ENCODE measurements around the gene ZNF653.

The ZNF653 gene, protein sequence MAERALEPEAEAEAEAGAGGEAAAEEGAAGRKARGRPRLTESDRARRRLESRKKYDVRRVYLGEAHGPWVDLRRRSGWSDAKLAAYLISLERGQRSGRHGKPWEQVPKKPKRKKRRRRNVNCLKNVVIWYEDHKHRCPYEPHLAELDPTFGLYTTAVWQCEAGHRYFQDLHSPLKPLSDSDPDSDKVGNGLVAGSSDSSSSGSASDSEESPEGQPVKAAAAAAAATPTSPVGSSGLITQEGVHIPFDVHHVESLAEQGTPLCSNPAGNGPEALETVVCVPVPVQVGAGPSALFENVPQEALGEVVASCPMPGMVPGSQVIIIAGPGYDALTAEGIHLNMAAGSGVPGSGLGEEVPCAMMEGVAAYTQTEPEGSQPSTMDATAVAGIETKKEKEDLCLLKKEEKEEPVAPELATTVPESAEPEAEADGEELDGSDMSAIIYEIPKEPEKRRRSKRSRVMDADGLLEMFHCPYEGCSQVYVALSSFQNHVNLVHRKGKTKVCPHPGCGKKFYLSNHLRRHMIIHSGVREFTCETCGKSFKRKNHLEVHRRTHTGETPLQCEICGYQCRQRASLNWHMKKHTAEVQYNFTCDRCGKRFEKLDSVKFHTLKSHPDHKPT

DNA sequence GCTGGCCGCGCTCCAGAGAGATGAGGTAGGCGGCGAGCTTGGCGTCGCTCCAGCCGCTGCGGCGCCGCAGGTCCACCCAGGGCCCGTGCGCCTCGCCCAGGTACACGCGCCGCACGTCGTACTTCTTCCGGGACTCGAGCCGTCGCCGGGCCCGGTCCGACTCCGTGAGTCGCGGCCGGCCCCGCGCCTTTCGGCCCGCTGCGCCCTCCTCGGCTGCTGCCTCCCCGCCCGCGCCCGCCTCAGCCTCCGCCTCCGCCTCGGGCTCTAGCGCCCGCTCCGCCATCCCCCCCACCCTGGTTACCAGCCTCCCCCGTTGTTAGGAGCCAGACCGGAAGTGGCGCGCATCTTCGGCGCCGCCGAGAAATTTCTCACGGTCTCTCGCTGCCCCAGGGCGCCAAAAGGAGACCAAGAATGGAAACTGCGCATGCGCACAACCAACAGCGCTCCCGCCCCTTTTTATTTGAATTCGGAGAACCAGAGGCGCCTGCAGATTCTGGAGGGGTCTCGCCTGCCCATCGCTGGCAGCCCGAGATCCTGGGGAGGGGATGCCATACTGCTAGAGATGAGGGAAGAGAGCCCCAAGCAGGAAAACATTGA is at the start of gene ZNF653:
Gene ZNF653, minus strand, starts transcription at position 336 of the 597 bp plus-strand sequence. Its CDS starts 53 bp downstream, at position 283.
- peak; percentile 96 for DNase-seq

DNA sequence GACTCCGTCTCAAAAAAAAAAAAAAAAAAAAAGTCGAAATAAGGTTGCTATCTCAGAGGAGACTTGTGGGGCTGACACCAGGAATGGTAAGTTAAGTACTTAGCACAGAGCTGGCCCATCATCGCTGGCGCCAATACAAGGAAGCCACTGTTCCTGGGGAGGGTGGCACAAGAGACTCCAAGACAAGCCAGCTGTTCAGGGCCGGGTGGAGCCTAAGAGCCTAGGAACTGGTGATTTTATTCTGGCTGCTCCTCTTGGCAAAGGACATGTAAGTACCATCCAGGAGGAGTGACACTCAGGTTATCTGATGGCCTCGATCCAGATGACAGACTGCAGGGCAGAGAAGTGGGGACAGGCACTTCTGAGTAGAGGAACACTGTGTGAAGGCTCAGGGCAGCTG is 49.6 kb upstream of the ZNF653 start:
- no peak for DNase-seq

DNA sequence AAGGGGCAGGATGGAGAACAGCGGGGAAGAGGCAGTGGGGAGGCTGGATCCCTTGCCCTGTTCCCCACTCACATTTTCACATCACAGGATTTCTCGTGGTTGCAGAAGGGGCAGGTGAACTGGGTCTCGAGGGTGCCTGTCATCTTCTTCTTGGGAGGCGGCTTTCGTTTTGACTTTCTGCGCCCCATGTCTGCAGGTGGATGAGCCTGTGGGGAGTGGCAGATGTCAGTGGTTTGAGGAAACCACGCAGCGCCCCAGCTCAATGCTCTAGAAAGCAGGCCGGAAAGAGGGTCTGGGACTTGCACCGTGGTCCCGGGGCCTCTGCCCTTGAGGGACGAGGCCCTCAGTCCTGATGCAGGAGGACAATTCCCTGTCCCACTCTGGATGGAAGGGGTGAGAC is 48.5 kb upstream of the ZNF653 start:
- DNase-seq: no peak

DNA sequence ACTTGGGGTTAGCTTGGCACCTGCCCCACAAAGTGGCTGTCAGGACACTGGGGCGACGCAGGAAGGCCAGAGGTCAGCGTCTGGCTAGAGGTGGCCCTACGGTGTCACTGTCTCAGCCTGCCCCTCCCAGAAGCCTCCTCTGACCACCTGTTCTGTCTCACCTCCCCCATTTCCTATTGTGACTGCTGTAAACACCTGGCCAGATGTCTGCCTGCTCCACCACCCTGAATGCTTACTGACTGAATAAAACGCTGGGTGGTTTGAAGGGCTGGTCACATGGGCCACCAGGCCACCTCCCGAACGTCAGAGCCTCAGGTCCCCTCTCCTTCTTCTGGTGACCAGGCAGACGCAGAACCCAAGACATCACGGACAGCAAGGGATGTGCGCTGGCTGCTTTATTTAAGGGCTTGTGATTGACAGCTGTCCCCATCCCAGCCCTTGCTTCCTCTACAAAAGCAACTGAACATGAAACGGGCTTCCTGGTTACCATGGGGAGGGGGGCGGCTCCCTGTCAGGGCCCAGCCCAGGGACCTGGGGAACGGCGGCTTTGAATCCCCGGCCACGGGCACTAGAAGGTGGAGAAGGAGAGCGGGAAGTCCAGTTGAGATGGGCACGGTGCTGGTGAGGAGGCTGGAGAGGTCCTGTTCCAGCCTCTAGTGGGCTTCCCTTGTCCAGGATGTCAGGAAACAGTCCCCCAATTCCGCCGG is 47.2 kb upstream of the ZNF653 start:
- DNase-seq: no peak

DNA sequence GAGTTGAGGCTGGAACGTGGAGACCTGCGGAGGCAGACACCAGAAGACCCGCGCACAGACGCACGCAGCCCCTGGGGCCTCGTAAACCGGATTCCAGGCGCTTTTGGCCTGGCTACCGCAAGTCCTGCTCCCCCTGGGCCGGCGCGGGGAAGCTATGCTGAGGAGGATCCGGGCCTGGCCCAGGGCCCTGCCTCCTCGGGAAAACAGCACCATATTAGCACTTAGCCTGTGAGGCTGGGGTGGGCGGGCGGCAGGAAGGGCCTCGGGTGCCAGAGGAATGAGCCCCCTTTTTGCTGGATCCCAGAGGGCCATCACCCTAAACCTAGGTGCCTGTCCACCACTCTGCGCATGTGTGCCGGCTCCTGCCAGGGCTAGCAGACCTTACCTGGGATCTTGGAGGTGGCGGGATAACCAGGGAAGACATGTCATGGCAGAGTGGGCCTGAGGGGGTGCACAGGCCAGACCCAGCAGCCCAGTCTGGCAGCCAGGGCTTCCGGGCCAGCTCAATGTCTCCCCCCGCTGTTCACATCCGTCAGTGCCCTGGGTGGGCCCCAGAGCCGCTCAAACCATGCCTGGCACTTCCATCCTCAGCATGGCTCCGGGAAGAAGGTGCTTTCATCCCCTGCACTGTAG is 46.1 kb upstream of the ZNF653 start:
- no peak for DNase-seq

DNA sequence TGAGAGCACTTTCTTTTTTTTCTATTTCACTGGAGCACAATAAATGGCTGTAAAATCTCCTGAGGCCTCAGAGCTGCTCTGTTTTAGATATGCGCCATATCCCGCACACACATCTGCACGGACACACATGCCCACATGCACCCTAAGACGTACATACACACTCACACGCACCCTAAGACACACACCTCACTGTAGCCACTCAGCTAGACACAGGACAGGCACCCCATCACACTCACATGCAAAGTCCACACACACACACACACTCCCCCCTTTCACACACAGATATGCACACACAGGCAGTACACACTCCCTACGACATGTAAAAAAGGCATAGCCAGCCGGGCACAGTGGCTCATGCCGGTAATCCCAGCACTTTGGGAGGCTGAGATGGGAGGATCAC is 44.6 kb upstream of the ZNF653 start:
- DNase-seq: no peak

DNA sequence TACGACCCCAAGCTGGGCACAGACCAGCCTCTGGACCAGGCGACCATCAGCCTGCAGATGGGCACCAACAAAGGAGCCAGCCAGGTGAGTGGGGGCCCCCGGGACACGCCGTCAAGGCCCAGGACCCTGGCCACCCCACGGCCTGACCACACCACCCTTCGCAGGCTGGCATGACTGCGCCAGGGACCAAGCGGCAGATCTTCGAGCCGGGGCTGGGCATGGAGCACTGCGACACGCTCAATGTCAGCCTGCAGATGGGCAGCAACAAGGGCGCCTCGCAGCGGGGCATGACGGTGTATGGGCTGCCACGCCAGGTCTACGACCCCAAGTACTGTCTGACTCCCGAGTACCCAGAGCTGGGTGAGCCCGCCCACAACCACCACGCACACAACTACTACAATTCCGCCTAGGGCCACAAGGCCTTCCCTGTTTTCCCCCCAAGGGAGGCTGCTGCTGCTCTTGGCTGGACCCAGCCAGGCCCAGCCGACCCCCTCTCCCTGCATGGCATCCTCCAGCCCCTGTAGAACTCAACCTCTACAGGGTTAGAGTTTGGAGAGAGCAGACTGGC is 43.8 kb upstream of the ZNF653 start:
- DNase-seq: no peak

DNA sequence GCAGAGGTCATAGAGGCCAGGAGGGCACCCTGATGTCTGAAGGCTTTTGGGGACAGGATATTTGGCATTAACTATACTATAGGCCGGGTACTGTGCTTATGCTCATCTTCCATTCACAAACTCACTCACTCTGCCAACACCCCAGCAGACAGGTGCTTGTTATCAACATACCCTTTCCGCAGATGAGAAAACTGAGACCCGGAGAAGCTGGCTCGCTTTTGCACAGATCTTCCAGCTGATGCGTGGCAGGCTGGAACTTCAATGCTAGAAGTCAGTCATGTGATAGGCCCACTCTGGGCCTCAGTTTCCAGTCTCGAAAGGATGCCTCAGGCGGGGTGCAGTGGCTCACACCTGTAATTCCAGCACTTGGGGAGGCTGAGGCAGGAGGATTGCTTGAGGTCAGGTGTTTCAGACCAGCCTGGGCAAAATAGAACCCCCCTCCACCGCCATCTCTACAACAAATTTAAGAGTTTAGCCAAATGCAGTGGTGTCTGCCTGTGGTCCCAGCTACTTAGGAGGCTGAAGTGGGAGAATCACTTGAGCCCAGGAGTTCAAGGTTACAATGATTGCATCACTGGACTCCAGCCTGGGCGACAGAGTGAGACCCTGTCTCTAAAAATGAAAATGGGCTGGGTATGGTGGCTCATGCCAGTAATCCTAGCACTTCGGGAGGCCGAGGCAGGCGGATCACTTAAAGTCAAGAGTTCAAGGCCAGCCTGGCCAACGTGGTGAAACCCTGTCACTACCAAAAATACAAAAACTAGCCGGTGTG is 42.5 kb upstream of the ZNF653 start:
- no peak for DNase-seq

DNA sequence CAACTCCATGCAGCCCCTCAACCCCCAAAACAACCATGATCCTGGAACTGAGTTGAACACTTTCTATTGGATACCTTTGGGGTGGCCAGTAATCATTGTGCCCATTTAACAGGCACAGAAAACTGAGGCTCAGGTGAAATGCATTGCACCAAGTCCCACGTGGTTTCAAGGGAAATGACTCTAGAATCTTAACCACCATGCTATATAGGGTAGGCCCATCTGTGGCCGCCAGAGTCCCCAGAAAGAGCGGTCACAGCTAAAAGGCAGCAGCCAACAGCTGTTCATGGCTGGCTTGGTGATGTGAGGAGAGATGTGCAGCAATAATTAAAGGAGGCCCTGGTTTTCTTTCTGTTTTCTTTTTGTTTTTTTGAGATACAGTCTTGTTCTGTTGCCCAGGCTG is 35.6 kb upstream of the ZNF653 start:
- DNase-seq: no peak

DNA sequence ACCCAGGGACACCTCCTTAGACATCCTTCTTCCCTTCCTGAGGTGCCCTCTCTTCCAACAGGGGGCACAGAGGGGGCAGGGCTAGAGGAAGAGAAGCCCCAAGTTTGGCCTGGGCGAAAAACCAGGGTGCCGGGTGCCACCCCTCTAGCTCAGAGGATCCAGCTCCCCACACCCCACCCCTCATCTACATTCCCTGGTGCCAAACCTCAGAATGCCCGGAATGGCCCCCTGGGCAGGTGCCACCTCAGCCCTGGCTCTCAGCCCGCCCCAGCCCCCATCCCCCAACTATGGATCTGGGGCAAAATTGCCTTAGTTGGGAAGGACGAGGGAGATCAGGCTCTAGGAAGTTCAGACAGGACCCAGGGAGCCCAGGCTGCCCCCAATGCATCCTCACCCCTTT is 35.0 kb upstream of the ZNF653 start:
- DNase-seq: no peak

DNA sequence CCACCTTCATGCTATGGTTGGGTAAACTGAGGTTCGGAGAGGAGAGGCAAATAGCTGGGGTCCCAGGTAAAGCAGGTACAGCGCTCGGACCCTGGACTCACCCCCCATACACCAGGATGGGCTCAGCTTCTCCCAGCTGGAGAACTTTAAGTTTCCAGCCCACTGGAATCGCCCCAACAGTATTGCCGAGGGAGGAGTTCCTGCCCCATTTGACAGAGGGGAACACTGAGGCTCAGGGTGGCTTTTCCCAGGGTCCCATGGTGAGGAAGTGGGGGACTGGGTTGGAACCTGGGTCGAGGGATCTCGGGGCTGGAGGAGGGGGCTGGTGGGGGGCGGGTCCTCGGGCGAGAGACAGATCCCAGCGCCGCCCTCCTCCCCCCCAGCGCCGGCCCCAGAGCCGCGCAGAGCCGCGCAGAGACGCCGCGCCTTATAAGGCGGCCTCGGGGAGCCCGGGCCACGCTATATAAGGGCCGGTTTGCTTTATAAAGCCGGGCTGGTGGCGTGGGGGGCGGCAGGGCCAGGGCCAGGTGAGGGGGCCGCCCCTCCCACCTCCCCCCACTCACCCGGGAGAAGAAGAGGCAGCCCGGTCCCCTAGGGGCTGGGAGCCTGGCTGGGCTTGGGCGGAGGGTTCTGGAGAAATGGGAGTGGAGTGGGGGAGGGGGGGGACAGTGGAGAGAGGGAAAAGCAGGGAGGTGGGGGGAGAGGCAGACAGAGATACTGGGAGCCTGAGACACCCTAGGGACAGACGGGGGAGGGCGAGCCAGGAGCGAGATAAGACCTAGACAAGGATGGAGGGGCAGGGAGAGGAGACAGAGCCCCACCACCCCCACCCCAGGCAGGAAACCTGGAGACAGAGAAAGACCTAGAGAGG is 34.1 kb upstream of the ZNF653 start:
- DNase-seq: no peak

DNA sequence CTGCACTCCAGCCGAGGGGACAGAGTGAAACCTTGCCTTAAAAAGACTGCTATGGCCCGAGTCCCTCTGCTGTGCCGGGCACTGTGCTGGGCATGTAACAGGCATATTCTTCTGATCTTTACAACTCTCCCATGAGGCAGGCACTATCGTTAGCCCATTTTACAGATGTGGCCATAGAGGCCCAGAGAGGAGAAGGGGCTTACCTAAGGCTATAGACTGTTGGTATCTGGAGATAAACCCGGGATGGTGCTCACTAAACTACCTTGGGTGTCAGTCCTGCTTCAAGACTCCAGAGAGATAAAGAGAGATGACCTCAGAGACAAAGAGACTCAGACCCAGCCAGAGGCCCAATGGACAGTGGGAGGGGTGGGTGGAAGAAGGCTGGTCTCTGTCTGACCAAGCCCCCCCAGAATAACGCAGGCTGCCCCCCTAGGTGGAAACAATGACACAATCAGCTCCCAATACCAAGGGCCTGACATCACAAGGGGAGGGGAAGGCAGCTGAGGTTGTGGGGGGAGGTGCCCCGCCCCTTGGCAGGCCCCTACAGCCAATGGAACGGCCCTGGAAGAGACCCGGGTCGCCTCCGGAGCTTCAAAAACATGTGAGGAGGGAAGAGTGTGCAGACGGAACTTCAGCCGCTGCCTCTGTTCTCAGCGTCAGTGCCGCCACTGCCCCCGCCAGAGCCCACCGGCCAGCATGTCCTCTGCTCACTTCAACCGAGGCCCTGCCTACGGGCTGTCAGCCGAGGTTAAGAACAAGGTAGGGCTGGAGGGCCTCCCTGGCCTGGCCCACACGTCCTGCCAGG is 32.8 kb upstream of the ZNF653 start, which contains the start of gene CNN1:
Gene CNN1, plus strand, starts transcription at position 620 of the 805 bp plus-strand sequence. Its CDS starts 77 bp downstream, at position 697.
- DNase-seq: no peak

DNA sequence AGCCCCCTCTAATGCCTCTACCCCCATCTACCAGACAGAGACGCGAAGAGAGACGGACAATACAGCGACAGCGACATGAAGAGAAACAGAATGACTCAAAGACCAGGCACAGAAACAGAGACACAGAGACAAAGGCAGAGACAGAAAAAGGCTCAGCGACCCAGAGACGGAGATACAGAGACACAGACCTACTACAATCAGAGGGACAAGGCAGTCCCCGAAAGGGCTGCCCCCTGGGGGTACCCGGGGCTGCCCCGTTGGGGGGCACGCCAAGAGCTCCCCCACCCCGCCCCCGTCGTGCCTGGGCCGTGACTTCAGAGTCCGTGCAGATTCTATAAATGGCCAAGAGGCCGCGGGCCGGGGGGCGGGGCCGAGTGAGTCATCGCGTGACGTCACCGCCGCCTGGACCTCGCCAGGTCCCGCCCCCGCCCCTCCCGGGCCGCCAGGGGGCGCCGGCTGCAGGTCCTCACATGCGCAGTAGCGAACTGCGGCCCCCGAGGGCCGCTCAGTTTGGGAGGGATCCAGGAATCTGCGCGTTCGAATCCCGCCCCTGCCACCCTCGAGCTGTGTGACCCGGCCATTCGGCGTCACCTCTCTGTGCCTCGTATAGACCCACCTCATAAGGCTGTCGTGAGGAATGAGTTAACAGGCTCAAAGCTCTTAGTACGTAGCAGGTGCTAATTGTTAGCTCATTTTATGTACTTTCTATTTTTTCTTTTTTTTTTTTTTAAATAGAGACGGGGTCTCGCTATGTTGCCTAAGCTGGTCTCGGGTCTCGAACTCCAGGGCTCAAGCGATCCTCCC is 30.4 kb upstream of the ZNF653 start:
- DNase-seq: peak; percentile 89

DNA sequence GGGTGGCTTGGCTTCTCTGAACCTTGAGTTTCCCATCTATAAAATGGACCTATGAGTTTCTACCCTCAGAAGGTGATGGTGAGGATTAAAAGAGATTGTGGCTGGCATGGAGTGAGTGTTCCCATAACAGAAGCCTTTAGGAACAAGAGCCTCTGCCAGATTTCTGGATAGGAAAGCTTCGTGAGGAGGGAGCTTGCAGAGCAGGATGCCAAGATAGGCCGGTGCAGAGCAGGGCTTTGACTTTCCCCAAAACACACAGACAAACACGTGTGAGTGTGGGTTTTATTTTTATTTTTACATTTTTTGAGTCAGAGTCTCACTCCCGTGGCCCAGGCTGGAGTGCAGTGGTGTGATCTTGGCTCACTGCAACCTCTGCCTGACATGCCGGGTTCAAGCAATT is 29.3 kb upstream of the ZNF653 start:
- DNase-seq: no peak

DNA sequence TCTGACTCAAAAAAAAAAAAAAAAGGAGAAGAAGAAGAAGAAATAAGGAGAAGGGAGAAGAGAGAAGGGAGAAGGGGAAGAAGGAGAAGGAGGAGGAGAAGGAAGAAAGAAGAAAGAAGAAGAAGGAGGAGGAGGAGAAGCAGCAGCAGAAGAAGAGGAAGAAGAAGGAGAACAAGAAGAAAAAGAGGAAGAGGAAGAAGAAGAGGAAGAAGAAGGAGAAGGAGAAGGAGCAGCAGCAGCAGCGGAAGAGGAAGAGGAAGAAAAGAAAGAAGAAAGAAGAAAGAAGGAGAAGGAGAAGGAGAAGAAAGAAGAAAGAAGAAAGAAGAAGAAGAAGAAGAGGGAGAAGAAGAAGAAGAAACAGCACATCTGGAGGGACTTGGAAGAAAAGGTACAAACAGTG is 28.9 kb upstream of the ZNF653 start:
- DNase-seq: no peak

DNA sequence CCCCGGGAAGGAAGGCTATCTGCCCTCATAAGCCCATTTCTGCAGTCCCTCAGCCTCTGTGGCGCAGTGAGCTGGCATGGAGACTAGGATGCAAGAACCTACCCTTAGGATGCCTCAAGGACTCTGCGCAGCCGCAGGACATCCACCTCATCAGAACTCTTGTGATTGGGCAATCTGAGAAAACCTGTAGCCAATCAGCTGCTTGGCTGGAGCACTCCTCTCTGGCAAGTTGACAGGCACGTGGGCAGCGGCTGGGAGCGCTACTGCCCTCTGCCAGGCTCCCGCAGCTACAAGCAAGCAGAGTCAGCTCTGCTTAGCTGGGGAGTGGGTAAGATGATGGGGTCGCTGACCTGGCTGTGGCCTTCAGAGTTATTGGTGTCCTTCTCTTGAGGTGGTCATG is 24.8 kb upstream of the ZNF653 start:
- peak; percentile 40 for DNase-seq

DNA sequence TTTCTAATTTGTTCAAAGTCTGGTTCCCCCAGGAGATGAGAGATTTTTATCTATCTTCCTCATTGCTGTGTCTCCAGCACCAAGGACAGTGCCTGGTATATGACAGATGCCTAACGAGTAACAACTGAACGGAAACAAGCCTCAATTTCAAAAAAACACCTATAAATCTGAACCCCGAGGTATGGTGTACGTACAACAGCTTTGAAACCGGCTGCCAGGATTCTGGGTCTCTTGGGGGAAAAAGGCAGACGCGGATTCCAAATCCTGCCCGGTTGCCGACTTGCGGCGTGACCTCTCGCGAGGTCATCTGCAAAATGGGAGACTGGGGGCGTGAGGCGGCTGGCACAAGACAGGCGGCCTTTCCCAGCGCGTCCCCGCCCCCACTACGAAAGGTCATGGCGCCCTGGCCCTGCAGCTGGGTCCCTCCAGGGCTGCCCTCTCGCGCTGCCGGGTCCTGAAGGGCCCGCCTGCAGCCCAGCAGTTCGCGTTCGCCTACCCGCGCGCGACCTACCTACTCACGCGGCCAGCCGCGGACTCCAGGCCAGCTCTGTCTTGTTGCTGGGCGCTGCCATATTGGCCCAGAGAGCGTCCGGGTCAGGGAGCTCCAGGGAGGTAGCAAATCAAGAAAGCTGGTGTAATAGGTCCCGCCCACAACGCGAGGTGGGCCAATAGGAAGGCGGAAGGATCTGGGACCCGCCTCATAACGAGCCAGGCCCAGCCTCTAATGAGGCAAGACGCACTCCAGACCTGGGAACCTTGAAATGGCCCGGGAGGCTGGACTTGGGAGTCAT is 23.1 kb upstream of the ZNF653 start, which contains the start of gene ECSIT:
Gene ECSIT, minus strand, starts transcription at position 584 of the 791 bp plus-strand sequence. CDS start 9,964 bp downstream, outside the sequence.
- peak; percentile 95 for DNase-seq

DNA sequence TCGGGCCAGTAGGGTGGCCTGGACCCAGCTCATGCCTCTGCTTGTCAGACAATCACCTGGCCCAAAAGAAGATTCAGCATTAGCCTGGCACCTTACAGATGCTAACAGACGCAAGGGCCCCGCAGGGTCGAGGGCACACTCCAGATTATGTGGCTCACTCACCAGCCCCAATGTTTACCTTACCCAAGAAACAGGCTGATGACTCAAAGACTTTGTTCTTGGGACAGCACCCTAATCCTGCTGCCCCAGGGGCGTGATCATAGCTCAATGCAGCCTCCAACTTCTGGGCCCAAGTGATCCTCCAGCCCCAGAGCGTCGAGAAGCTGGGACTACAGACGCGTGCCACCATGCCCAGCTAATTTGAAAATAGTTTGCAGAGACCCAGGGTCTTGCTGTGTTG is 13.5 kb upstream of the ZNF653 start:
- no peak for DNase-seq

All from CD4-positive, alpha-beta T cell treated with Interleukin-12 subunit alpha and Interleukin-12 subunit beta, for 1 hour (primary cell).